ENCODE results near the gene FGF21.
A peak's percentile ranks its signal among the peaks of the same experiment; 100 is the strongest.

The FGF21 gene

GRCh38 chr19:48795685-48796070 lies 40.4 kb downstream of the FGF21 start:
- no peak for DNase-seq

- no peak for DNase-seq
These were observed 41.2 kb downstream of the FGF21 start for GRCh38 chr19:48796298-48797083.

- DNase-seq: no peak
These were observed 41.8 kb downstream of the FGF21 start for GRCh38 chr19:48797103-48797502.

GRCh38 chr19:48798937-48799336 lies 43.6 kb downstream of the FGF21 start:
- no peak for DNase-seq

DNA sequence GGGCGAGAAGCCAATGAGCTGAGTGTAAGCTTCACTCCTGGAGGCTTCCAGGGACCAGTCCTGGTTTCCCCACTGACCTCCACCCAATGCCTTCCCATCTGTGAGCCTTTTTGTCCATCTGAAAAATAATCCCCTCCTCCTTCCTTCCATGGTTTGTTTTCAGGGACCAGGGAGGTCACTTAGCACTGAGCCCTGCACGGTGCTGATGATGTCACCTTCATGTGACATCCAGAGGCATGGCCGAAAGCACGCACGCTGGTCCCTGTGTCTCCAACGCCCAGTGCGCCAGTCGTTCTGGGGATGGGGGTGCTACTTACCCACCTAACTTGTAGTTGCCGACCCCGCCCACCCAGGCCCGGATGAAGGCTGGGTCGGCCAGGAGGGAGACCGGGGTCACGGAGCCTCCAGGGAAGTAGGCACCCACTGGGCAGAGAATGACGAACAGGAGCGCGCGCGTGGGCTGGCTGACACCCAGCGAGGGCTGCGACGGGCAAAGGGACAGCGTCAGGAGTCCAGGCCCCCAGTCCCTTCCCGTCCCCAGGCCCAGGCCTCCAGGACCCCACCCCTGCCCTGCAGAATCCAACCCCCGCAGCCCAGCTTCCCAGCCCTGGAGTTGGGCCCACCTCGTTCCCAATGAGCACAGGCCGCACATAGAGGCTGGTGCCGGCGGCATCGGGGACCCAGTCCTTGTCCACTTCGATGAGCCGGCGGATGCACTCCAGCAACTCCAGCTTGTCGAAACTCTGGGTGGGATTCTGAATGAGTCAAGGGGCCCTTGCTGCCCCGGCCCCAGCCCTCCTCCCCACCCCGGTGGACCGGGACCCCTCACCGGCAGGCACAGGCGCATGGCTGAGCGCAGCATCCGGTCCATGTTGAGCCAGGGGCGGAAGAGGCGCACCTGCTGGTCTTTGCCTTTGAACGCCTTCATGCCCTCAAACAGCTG lies 44.3 kb downstream of the FGF21 start:
- no peak for DNase-seq

DNA sequence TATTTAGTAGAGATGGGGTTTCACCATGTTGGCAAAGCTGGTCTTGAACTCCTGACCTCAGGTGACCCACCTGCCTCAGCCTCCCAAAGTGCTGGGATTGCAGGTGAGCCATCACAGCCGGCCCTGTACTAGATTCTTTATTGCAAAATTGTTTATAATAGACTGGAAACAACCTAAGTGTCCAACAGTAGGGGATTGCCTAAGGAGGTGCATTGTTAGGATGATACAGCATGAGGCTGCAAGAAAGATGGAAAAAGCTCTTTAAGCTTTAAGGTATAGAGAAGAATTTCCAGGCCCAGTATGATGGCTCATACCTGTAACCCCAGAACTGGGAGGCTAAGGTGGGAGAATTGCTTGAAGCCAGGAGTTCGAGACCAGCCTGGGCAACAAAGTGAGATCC lies 47.3 kb downstream of the FGF21 start:
- no peak for DNase-seq

DNA sequence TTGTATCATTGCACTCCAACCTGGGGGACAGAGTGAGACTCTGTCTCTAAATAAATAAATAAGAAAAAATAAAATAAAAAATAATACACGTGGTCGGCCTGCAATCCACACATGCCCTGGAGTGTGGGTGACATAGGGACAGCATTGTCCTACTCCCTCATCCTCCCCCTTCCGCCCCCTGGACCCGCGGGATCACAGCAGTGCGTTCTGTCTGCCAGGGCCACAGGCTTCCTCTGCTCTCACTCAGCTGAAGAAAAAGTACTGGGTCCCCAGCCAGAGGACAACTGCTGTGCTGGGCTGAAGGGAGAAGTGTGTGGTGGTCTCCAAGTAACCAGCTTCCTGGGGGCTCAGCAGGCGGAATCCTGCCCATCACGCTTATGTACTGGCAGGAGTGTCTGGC lies 49.2 kb downstream of the FGF21 start:
- DNase-seq: no peak

GRCh38 chr19:48805452-48805851 lies 50.1 kb downstream of the FGF21 start:
- DNase-seq: no peak

DNA sequence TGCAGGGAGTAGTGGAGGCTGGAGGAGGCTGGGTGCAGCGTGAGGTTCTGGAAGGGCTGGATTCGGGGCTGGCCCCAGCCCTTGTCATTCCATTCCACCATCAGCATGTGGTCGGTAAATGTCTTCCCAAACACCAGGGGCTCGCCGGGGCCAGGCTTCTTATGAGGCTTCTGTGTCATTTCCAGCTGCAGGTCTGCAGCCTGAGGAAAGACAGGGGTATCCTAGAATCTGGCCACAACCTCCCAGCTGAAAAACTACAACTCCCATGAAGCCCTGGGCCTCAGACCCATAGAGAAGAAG lies 51.1 kb downstream of the FGF21 start:
- DNase-seq: no peak

GRCh38 chr19:48806818-48807589 lies 51.7 kb downstream of the FGF21 start:
- peak; percentile 17 for DNase-seq

GRCh38 chr19:48807590-48808308 lies 52.4 kb downstream of the FGF21 start:
- no peak for DNase-seq
